OCI-LY1 (cell line): Measurements from ENCODE around the gene PTPRM.

Source experiments
- CTCF ChIP-seq: fragments of 200-600 bp; sonication (generic), shearing (Covaris generic); IDR thresholded peaks from 2 replicates; pipeline ENCODE4 v1.5.1; 2017; ENCODE audit warnings: mild to moderate bottlenecking, antibody characterized with exemption, low read length, moderate library complexity, mixed read lengths
- EZH2 ChIP-seq: fragments of 200-600 bp; sonication (generic), shearing (Covaris generic); IDR thresholded peaks from 2 replicates; pipeline ENCODE4 v1.8.0; 2017; ENCODE audit warnings: borderline replicate concordance, mixed run types, mild to moderate bottlenecking, antibody characterized with exemption, low read length, moderate library complexity, mixed read lengths

- TF ChIP-seq CTCF (no peak), EZH2 (no peak)
Measured at GRCh38 chr18:8298186-8298585, 731.1 kb downstream of the PTPRM start.
